SK-N-DZ (cell line): Measurements from ENCODE around the gene LGR5. TPM values are rescaled to one million over a fixed set of nuclear protein-coding genes. Genes with fewer than 3 reads are reported as not detected.

Experiments
- DNase-seq: peaks from one replicate; pipeline ENCODE4 v3.0.0-alpha.2; 2015; ENCODE audit warnings: low spot score
- polyA plus RNA-seq, 2 experiments: library from polyadenylated mRNA; depleted of rRNA; stranded (reverse); fragments of >200 nt; gene quantifications; 2 replicates each; pipeline ENCODE4 v1.2.3, GENCODE V29; 2014

LGR5 gene, protein sequence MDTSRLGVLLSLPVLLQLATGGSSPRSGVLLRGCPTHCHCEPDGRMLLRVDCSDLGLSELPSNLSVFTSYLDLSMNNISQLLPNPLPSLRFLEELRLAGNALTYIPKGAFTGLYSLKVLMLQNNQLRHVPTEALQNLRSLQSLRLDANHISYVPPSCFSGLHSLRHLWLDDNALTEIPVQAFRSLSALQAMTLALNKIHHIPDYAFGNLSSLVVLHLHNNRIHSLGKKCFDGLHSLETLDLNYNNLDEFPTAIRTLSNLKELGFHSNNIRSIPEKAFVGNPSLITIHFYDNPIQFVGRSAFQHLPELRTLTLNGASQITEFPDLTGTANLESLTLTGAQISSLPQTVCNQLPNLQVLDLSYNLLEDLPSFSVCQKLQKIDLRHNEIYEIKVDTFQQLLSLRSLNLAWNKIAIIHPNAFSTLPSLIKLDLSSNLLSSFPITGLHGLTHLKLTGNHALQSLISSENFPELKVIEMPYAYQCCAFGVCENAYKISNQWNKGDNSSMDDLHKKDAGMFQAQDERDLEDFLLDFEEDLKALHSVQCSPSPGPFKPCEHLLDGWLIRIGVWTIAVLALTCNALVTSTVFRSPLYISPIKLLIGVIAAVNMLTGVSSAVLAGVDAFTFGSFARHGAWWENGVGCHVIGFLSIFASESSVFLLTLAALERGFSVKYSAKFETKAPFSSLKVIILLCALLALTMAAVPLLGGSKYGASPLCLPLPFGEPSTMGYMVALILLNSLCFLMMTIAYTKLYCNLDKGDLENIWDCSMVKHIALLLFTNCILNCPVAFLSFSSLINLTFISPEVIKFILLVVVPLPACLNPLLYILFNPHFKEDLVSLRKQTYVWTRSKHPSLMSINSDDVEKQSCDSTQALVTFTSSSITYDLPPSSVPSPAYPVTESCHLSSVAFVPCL
- 0.70 and 1.3 TPM in 2 replicates for polyA plus RNA-seq (2014; cell fraction: cytosol; rRNA removed)
- 1.8 and 3.7 TPM in 2 replicates for polyA plus RNA-seq (2014; cell fraction: nucleus; rRNA removed)

DNA sequence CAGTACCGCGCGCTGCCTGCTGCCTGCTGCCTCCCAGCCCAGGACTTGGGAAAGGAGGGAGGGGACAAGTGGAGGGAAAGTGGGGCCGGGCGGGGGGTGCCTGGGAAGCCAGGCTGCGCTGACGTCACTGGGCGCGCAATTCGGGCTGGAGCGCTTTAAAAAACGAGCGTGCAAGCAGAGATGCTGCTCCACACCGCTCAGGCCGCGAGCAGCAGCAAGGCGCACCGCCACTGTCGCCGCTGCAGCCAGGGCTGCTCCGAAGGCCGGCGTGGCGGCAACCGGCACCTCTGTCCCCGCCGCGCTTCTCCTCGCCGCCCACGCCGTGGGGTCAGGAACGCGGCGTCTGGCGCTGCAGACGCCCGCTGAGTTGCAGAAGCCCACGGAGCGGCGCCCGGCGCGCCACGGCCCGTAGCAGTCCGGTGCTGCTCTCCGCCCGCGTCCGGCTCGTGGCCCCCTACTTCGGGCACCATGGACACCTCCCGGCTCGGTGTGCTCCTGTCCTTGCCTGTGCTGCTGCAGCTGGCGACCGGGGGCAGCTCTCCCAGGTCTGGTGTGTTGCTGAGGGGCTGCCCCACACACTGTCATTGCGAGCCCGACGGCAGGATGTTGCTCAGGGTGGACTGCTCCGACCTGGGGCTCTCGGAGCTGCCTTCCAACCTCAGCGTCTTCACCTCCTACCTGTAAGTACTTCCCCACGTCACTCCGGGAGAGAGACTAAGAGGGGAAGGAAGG lies at the start of gene LGR5:
Gene LGR5 (plus strand): TSS at position 186 of the 732 bp plus-strand sequence. CDS start 283 bp downstream, at position 469.
- peak; percentile 79 for DNase-seq

DNA sequence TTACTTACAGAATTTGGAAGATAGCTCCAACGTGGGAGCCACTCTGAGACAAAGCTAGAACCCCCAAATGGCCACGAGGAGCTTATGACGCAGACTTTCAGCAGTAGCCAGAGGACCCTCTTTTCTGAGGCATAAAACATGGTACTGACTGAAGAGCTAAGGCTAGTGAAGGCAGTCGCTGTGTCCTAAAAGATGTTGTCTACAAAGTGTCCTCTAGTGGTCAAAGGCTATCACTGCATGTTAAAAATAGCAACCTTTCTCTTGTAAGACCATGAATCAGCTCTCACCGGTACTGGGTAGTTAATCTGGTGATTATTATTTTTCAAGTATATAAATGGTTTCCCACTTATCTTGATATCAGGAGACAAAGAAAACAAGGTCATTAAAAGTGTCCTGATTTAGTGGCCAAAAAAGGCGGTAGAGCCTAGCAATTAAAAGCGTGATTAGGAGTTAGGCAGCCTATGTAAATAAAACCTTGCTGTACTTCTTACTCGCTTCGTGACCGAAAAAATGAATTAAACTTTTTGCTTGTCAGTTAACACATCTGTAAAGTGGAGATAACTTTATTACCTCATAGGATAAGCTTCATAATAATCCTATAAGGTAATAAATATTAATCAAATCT lies 47.0 kb upstream of the LGR5 start:
- DNase-seq, result peak; percentile 75

DNA sequence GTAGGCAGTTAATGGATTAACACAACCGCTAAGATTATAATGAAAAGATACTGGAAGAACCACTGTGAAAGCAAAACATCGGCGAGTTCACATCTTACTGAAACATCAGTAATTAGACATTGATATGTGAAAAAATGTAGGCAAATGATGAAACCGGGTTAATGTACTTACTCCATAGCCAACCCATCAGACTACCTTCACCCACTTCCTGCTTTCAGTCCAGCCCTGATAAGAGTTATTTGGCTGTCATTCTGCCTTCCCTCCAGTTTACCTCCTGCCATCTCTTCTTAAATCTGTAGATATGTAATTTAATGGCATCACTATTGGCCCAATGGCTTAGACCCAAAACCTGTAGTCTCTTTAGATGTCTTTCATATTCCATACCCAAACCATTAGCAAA lies 46.0 kb upstream of the LGR5 start:
- no peak for DNase-seq

DNA sequence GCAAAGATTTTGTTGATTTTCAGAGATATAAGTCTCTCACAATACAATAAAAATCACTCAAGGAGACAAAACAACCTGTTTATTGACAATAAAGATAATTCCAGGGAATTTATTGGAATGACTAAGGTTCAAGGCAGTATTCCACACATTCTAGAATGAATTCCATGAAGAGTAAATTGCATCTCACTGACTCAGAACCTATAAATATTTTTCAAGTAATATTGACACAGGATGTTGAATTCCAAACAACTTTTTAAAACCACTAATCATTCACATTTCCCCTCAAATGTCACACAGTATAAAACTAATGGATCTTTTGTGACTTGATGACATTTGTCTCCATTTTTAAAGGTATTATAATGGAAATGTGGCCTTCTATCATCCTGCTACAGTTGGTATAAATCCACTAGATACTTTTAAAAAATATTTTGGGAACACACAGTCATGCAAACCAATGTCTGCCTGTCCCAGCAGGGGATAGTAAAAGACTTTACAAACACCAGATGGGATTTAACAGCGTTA lies 42.1 kb upstream of the LGR5 start:
- DNase-seq, result no peak

DNA sequence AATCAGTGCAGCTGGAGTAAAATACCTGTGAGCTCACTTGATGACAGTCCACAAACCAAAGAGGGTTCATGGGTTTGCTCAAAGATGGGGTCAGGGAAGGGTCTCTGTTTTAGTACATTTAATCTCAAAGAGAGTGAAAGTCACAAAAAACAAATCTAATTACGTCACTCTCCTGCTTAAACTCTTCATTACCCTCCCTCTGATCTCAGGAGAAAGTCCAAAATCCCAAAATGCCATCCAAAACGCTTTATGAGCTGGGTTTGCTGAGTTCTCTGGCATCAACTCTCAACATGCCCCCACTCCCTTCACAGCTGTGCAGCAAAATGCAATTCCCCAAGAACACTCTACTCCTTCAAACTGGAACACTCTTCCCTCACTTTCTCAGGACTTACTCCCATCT lies 40.4 kb upstream of the LGR5 start:
- DNase-seq, result peak; percentile 8

DNA sequence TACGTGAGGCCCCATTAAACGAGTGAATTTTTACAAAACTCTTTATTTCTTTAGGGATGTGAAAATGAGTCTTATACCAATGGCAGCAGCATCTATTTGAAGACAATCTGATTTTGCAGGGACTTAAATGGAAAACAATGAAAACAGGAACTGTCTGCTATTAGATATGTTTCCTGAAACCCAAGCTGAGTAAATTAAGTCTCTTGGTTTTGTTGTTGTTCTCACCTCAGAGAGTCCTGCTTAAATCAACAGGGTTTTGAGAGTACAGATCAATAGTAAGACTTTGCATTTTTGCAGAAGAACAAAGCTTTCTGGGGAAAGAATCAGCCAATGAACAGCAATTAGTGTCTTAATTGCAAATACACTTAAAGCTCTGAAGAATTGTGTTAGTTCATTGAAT lies 39.1 kb upstream of the LGR5 start:
- DNase-seq, result no peak

DNA sequence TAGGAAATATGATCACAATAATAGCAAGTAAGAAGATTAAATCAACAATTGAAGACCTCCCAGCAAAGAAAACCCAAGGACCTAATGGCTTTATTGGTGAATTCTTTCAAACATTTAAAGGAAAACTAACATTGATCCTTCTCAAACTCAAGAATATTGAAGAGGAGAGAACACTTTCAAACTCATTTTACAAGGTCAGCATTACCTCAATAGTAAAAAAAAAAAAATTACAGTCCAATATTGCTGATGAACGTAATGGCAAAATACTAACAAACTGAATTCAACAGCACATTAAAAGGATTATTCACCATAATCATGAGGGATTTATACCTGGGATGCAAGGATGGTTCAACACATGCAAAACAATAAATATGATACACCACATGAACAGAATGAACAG lies 33.7 kb upstream of the LGR5 start:
- DNase-seq, result no peak

DNA sequence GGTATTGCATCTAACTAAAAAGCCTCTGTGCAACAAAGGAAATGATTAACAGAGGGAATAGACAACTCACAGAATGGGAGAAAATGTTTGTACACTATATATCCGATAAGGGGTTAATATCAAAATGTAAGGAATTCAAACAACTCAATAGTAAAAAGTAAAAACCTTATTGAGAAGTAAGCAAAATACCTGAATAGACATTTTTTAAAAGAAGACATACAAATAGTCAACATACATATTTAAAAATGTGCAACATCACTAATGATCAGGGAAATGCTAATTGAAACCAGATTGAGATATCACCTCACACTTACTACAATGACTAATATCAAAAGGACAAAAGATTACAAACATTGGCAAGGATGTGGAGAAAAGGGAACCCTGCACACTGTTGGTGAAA lies 31.9 kb upstream of the LGR5 start:
- DNase-seq, result no peak

DNA sequence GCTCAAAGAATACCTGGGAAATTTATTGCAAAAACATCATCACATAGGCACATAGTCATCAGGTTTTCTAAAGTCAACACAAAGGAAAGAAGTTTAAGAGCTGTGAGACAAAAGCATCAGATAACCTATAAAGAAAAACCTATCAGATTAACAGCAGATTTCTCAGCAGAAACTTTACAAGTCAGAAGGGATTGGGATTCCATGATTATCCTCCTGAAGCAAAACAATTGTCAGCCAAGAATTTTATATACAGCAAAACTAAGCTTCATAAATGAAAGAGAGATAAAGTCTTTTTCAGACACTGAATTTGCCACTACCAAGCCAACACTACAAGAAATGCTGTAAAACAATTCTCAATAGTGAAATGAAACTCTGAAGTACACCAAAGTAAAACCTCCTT lies 28.8 kb upstream of the LGR5 start:
- DNase-seq, result no peak

DNA sequence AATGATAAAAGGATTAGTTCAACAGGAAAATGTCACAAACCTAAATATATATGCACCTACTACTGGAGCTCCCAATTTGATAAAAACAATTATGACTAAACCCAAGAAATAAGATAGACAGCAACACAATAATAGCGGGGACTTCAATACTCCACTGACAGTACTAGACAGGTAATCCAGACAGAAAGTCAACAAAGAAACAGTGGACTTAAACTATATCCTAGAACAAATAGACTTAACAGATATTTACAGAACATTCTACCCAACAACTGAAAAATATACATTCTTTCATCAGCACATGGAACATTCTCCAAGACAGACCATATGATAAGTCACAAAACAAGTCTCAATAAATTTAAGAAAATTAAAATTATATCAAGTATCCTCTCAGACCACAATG lies 28.0 kb upstream of the LGR5 start:
- no peak for DNase-seq

DNA sequence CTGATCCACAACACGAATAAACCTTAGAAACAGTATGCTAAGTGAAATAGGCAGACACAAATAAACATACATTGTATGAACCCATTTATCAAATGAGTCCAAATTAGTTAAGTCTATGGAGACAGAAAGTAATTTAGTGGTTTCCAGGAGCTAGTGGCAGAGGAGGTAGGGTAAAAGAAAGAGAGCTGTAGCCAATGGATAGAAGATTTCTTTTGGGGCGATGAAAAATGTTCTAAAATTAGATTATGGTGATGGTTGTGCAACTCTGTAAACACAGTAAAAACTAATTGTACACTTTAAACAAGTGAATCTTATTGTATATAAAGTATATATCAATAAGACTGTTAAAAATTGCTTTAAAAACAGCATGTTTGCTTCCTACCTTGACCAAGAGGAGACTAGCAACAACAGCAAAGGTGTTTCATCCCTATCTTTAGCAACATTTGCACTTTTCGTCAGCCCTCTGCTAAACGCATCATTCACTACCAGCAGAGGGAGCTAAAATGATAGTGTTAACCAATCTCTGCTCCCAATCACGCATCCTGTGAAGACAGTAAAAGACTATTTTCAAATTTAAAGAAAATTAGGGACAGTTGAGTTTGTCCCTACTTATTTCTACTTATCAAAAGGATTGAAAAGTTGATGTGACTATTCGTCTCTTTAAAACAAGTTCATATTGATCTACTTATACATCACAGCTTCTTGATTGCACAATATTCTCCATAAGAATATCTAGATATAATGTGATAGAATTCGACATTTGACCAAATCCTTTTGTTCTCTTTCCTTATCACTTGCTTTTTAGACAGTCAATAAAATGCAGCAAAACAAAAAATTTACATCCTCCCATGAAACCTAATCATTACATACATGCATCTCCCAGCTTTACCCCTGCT lies 24.0 kb upstream of the LGR5 start:
- DNase-seq, result peak; percentile 57

DNA sequence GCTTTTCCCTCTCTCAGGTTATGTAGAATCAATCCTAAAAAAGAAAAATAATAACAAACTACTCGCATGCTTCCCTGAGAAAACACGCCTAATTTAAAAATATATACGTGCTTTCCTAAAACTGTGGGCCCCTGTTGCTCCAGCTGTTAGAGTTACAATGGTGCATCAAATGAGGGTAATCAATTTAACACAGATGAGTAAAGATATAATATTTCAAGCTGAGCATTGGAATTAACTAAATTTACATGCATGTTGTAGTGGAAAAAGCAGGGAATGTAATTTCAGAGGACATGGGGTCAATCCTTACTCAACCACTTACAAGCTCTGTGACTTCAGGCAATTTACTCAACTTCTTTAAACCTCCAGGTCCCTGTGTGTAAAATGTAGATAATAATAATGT lies 22.4 kb upstream of the LGR5 start:
- no peak for DNase-seq

DNA sequence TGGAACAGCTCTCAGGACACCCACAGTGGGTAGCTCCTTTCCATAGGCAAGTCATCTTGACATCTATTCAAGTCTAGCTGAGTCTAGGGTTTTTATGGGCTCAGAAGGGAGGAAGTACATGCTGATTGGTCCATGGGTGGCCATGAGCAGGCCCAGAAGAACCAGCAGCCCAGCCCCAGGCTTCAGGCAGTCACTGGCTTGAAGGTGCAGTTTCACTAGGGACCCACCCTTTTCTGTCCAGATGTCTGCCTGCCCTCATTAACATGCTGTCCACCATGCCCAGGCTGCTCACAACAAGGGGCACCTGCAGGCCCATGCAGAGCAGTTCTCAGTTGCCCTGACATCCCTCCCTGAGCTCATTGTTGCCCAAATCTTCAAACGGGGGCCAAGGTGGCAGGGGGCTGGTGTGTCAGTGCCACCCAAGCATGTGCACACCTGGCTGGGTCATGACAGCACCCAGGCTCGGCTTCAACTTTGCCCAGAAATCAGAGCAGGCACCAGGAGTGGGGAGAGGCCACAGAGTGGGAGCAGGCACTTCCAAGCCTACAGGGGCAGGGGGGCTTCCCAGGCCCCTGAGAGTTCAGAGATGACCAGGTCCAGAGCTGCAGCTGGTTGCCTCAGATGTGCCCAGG lies 18.7 kb upstream of the LGR5 start:
- DNase-seq, result no peak

DNA sequence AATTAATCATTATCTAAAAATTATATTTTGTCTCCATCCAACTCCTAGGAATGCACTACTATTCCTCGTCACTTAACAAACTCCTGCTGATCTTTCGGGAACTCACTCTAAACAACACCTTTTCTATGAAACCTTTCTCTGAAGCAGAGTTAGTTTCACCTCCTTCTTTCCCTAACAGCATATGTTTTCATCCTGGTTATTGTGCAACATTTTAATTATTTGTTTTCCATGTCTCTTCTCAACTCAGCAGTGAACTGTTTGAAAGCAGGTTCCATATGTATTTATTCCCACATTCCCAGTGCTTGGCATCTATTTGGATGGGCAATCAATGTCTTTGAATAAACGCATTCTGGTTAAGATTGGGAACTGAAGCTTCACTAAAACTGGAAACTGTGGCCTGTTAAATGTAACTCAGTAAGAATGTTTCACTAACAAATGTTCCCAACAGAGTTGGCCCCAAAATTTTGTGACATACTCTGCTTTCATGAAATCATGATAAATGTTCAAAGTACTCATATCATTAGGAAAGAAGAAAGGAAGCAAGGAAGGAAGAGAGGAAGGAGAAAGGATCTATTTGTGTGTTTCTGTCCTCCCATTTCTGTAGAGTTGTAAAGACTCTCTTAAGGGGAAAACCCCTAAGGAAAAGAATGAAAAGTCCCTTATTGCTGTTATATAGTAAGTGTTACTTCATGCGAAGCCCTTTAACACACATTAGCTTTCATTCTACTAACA lies 13.9 kb upstream of the LGR5 start:
- no peak for DNase-seq

DNA sequence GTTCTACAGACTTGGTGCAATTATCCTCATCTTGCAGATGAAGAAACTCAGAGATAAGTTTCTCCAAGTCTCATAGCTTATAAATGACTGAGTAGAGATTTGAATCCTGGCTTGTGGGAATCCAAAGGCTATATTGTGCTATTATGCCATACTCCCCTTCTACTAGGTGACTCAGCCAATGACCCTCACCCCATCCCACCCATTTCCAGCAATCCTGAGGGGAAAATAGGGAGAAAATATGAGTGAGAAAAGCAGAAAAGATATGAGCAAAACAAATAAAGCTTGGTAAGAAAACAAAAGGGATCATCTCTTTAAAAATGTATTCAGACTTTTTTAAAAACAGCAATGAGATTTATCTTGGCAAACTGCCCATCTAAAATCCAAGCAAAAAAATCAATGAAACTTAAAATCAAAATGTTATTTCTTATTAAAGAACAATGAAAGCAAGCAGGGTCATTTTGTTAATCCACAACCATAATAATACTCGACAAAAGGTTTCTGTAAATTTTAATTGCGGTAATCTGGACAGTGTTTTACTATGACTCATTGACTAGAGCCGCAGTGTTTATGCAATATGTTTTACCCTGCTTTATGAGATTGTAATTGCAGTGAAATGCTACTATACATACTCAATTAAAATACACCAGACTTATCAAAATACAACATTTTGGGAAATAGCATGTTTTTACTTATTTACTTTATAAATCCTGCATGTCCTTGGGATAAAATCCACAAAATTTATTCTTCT lies 13.1 kb upstream of the LGR5 start:
- DNase-seq, result no peak

DNA sequence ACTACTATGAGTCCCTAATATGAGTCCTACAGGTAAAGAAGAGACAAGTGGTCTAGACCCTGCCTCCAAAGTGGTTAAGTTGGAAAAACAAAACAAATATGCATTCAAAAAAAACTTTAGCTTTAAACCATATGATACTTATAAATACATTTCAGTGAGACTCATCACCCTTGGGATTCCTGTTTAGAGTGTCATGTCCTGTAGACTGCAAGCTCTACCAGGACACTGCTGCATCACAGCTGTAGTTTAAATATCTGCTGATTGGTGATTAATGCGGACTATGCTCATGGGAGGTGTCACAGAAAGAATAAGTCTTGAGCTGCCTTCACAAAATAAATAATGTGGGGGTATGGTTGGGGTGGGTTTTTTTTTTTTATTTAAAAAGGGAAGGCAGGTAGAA lies 8.8 kb upstream of the LGR5 start:
- DNase-seq, result no peak

DNA sequence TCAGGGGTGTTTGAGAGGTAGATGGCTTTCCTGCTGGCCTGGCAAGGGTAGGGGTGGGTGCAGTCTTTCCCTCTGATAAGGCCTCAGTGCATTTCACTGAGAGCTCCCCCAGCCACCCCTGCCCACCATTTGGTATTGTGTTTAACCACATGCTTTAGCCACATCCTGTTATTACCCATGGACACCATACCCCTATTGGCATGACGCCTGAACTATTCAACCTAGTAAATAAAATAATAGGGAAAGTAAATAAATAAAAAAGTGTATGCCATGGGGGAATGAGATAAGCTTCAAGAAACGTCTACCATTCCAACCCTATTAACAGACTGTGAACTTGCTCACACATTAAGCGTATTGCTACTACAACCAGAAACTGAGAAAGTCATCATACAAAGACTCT lies 7.6 kb upstream of the LGR5 start:
- no peak for DNase-seq

DNA sequence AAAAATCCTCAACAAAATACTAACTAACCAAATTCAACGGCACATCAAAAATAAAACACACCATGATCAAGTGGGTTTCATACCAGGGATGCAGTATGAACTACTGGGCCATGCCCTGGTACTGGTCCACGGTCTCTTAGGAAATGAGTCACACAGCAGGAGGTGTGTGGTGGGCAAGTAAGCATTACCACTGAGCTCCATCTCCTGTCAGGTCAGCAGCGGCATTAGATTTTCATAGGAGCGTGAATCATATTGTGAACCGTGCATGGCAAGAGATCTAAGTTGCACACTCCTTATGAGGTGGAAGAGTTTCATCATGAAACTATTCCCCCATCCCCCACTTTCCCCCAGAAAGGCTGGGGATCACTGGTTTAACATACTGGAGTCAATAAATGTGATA lies 6.7 kb upstream of the LGR5 start:
- DNase-seq, result no peak
